H9 (cell line): ENCODE results near the gene TMCC1. TPM values are rescaled to one million over a fixed set of nuclear protein-coding genes. Genes with fewer than 3 reads are reported as not detected.

Source experiments
- DNase-seq: peaks from one replicate; pipeline ENCODE4 v3.0.0-alpha.2; 2017
- H2AFZ ChIP-seq: one replicate; pipeline ENCODE4 v1.6.1; 2013; ENCODE audit warnings: mild to moderate bottlenecking, low read length, control low read depth, moderate library complexity
- H2AK5ac ChIP-seq: 2 replicates; pipeline ENCODE4 v1.6.1; 2013; ENCODE audit warnings: low read length, control low read depth, mixed read lengths; ENCODE audit not compliant: insufficient read length
- H2BK120ac ChIP-seq: one replicate; pipeline ENCODE4 v1.6.1; 2013; ENCODE audit warnings: low read depth, mild to moderate bottlenecking, low read length, control low read depth, inconsistent platforms; ENCODE audit not compliant: poor library complexity, severe bottlenecking
- H2BK12ac ChIP-seq: 2 replicates; pipeline ENCODE4 v1.6.1; 2013; ENCODE audit warnings: low read length, control low read depth, mixed read lengths, low read depth; ENCODE audit not compliant: insufficient read length
- H2BK15ac ChIP-seq: 2 replicates; pipeline ENCODE4 v1.6.1; 2013; ENCODE audit warnings: low read depth, low read length, control low read depth
- H2BK20ac ChIP-seq: one replicate; pipeline ENCODE4 v1.6.1; 2013; ENCODE audit warnings: low read depth, mild to moderate bottlenecking, low read length, control low read depth, inconsistent platforms; ENCODE audit not compliant: poor library complexity, severe bottlenecking
- H2BK5ac ChIP-seq: 2 replicates; pipeline ENCODE4 v1.6.1; 2013; ENCODE audit warnings: low read length, control low read depth, mixed read lengths; ENCODE audit not compliant: insufficient read length
- H3K14ac ChIP-seq: 2 replicates; pipeline ENCODE4 v1.6.1; 2013; ENCODE audit warnings: low read length, control low read depth; ENCODE audit not compliant: insufficient read depth
- H3K18ac ChIP-seq: 2 replicates; pipeline ENCODE4 v1.6.1; 2013; ENCODE audit warnings: low read depth, mild to moderate bottlenecking, mixed read lengths, low read length, control low read depth; ENCODE audit not compliant: insufficient read length
- H3K23ac ChIP-seq: 2 replicates; pipeline ENCODE4 v1.6.1; 2013; ENCODE audit warnings: low read length, control low read depth, mixed read lengths, low read depth; ENCODE audit not compliant: insufficient read length
- H3K23me2 ChIP-seq: 2 replicates; pipeline ENCODE4 v1.6.1; 2013; ENCODE audit warnings: low read depth, mild to moderate bottlenecking, mixed read lengths, low read length, control low read depth; ENCODE audit not compliant: insufficient read length, poor library complexity, severe bottlenecking
- H3K27ac ChIP-seq: 2 replicates; pipeline ENCODE4 v1.5.1; 2013; ENCODE audit warnings: low read length, control low read depth, mixed read lengths, low read depth; ENCODE audit not compliant: insufficient read length
- H3K27me3 ChIP-seq: 2 replicates; pipeline ENCODE4 v1.6.1; 2013; ENCODE audit warnings: low read length, control low read depth, inconsistent platforms; ENCODE audit not compliant: insufficient read depth
- H3K4ac ChIP-seq: 2 replicates; pipeline ENCODE4 v1.6.1; 2013; ENCODE audit warnings: low read depth, mild to moderate bottlenecking, control low read depth, inconsistent platforms, low read length, moderate library complexity
- H3K4me1 ChIP-seq: 2 replicates; pipeline ENCODE4 v1.6.1; 2013; ENCODE audit warnings: low read length, control low read depth, inconsistent platforms; ENCODE audit not compliant: insufficient read depth
- H3K4me2 ChIP-seq: 2 replicates; pipeline ENCODE4 v1.6.1; 2013; ENCODE audit warnings: low read length, control low read depth, mixed read lengths; ENCODE audit not compliant: insufficient read length, insufficient read depth
- H3K56ac ChIP-seq: 2 replicates; pipeline ENCODE4 v1.6.1; 2013; ENCODE audit warnings: low read depth, mild to moderate bottlenecking, mixed read lengths, low read length, control low read depth; ENCODE audit not compliant: insufficient read length
- H3K79me1 ChIP-seq: 2 replicates; pipeline ENCODE4 v1.6.1; 2013; ENCODE audit warnings: low read depth, mild to moderate bottlenecking, moderate library complexity, low read length, control low read depth, inconsistent platforms; ENCODE audit not compliant: insufficient read depth, poor library complexity, severe bottlenecking
- H3K79me2 ChIP-seq: 2 replicates; pipeline ENCODE4 v1.6.1; 2013; ENCODE audit warnings: low read length, control low read depth, inconsistent platforms; ENCODE audit not compliant: insufficient read depth
- H3K9ac ChIP-seq: 2 replicates; pipeline ENCODE4 v1.6.1; 2013; ENCODE audit warnings: low read length, control low read depth, mixed read lengths; ENCODE audit not compliant: insufficient read length; ENCODE audit errors: extremely low read depth
- H3K9me3 ChIP-seq: one replicate; pipeline ENCODE4 v1.6.1; 2013; ENCODE audit warnings: low read depth, low read length, inconsistent platforms; ENCODE audit not compliant: control insufficient read depth
- H3T11ph ChIP-seq: one replicate; pipeline ENCODE4 v1.6.1; 2013; ENCODE audit warnings: mild to moderate bottlenecking, low read length, control low read depth, inconsistent platforms
- H4K20me1 ChIP-seq: one replicate; pipeline ENCODE4 v1.6.1; 2013; ENCODE audit not compliant: control insufficient read depth, insufficient read length, insufficient read depth
- H4K5ac ChIP-seq: 2 replicates; pipeline ENCODE4 v1.6.1; 2013; ENCODE audit warnings: low read depth, mild to moderate bottlenecking, mixed read lengths, low read length, control low read depth; ENCODE audit not compliant: insufficient read length
- H4K8ac ChIP-seq: replicated peaks from 2 replicates; pipeline ENCODE4 v1.6.1; 2013; ENCODE audit warnings: low read length, control low read depth, mixed read lengths, low read depth; ENCODE audit not compliant: insufficient read length
- H4K91ac ChIP-seq: 2 replicates; pipeline ENCODE4 v1.6.1; 2013; ENCODE audit warnings: low read depth, mild to moderate bottlenecking, moderate library complexity, mixed read lengths, low read length, control low read depth; ENCODE audit not compliant: insufficient read length
- H3K27ac Mint-ChIP-seq, 3 experiments: 2 replicates in 2 of 3; 3 replicates in 1 of 3; pipeline ENCODE4 v1.8.0; 2020 to 2021; ENCODE audit warnings: mixed read lengths in 3 of 3, mild to moderate bottlenecking in 1 of 3, moderate library complexity in 1 of 3
- H3K27me3 Mint-ChIP-seq: 2 replicates; pipeline ENCODE4 v1.8.0; 2021; ENCODE audit warnings: low read depth, mild to moderate bottlenecking, moderate library complexity, mixed read lengths
- H3K36me3 Mint-ChIP-seq, 3 experiments: 2 replicates in 2 of 3; 3 replicates in 1 of 3; pipeline ENCODE4 v1.8.0; 2020 to 2021; ENCODE audit warnings: low read depth in 3 of 3, mixed read lengths in 3 of 3; ENCODE audit not compliant: insufficient read depth in 1 of 3
- H3K4me1 Mint-ChIP-seq, 2 experiments: 2 replicates each; pipeline ENCODE4 v1.8.0; 2020; ENCODE audit warnings: mixed read lengths in 2 of 2
- H3K4me3 Mint-ChIP-seq, 2 experiments: 2 replicates in 1 of 2; 3 replicates in 1 of 2; pipeline ENCODE4 v1.8.0; 2020 to 2021; ENCODE audit warnings: mild to moderate bottlenecking in 2 of 2, mixed read lengths in 2 of 2, moderate library complexity in 1 of 2
- H3K9me3 Mint-ChIP-seq, 2 experiments: 2 replicates in 1 of 2; 3 replicates in 1 of 2; pipeline ENCODE4 v1.8.0; 2020; ENCODE audit warnings: mild to moderate bottlenecking in 2 of 2, mixed read lengths in 2 of 2, moderate library complexity in 1 of 2
- CTCF ChIP-seq: fragments of 200-600 bp; sonication (generic); conservative IDR thresholded peaks from 3 replicates; pipeline ENCODE4 v1.8.0; 2021; ENCODE audit warnings: antibody characterized with exemption, mild to moderate bottlenecking
- WGBS: extraction: QIAGEN DNeasy Blood & Tissue Kit; methylation state at CpG from one replicate; pipeline ENCODE4 v1.1.7; 2013; ENCODE audit warnings: missing lambda C conversion rate, low lambda C conversion rate, mixed read lengths; ENCODE audit not compliant: insufficient read length; ENCODE audit errors: extremely low coverage; 5-methylcytosine and 5-hydroxymethylcytosine counted together
- total RNA-seq: library from RNA; stranded (reverse); gene quantifications from 2 replicates; pipeline ENCODE4 v1.2.1, GENCODE V29; 2021

TMCC1 gene
- total RNA-seq, 1 experiment from 2014 or later = 24.4 TPM

- H3K14ac ChIP-seq = no peak overlapping the region
- no peak overlapping the region for H3K27ac ChIP-seq
- H2BK15ac ChIP-seq = no peak overlapping the region
- Mint-ChIP-seq H3K27ac (no peak overlapping the region), H3K4me3 (no peak overlapping the region), H3K36me3 (peaks cover 2 to 12% (median 5%) of the 10 kb centered on the region in 3 experiments; a peak in 4 of 7 replicates), H3K27me3 (peaks cover 8% of the 10 kb centered on the region), H3K9me3 (peaks cover 15 to 16% of the 10 kb centered on the region in 2 experiments), H3K4me1 (peaks cover 0 to 2% of the 10 kb centered on the region in 2 experiments; a peak in 3 of 4 replicates)
- H3T11ph ChIP-seq = no peak overlapping the region
- no peak overlapping the region for H3K9ac ChIP-seq
- no peak for DNase-seq
- H2BK5ac ChIP-seq = no peak overlapping the region
- no peaks in the 10 kb centered on the region for H3K9me3 ChIP-seq
- WGBS = no CpG with 5 or more reads among the region's 1 CpG
- H2BK12ac ChIP-seq = no peak overlapping the region
- no peak overlapping the region for H3K18ac ChIP-seq
- no peak overlapping the region for H2AK5ac ChIP-seq
- H3K4ac ChIP-seq = no peak overlapping the region
- H2AFZ ChIP-seq = no peak overlapping the region
- H3K79me2 ChIP-seq = no peaks in the 10 kb centered on the region
- no peaks in the 10 kb centered on the region for H3K4me1 ChIP-seq
- no peaks in the 10 kb centered on the region for H3K27me3 ChIP-seq
- no peak for TF ChIP-seq CTCF
- no peaks in the 10 kb centered on the region for H3K23me2 ChIP-seq
- no peak overlapping the region for H4K5ac ChIP-seq
- no peak overlapping the region for H4K8ac ChIP-seq
- H3K23ac ChIP-seq = no peak overlapping the region
- H4K91ac ChIP-seq = no peak overlapping the region
- H3K4me2 ChIP-seq = no peak overlapping the region
- H2BK120ac ChIP-seq = no peak overlapping the region
- H2BK20ac ChIP-seq = no peak overlapping the region
- H3K56ac ChIP-seq = no peak overlapping the region
- no peaks in the 10 kb centered on the region for H4K20me1 ChIP-seq
- no peaks in the 10 kb centered on the region for H3K79me1 ChIP-seq
These were observed 35.9 kb upstream of the TMCC1 start for GRCh38 chr3:129929383-129929782.
